Measurements from ENCODE around the gene VHLL.

Gene VHLL

GRCh38 chr1:156293098-156293434, 6.0 kb downstream of the VHLL start:
- no peak overlapping the region for H3K4me3 ChIP-seq (ENCODE audit: low read depth, low read length)
- in situ Hi-C loops (cut with HindIII; ENCODE audit: low sequenced_read_pairs), result no loop called here
- no peak for DNase-seq (ENCODE audit: low read depth)
- no peak for TF ChIP-seq CTCF (IDR thresholded peaks at IDR 0.05; ENCODE audit: low read depth, low read length, missing control alignments)

DNA sequence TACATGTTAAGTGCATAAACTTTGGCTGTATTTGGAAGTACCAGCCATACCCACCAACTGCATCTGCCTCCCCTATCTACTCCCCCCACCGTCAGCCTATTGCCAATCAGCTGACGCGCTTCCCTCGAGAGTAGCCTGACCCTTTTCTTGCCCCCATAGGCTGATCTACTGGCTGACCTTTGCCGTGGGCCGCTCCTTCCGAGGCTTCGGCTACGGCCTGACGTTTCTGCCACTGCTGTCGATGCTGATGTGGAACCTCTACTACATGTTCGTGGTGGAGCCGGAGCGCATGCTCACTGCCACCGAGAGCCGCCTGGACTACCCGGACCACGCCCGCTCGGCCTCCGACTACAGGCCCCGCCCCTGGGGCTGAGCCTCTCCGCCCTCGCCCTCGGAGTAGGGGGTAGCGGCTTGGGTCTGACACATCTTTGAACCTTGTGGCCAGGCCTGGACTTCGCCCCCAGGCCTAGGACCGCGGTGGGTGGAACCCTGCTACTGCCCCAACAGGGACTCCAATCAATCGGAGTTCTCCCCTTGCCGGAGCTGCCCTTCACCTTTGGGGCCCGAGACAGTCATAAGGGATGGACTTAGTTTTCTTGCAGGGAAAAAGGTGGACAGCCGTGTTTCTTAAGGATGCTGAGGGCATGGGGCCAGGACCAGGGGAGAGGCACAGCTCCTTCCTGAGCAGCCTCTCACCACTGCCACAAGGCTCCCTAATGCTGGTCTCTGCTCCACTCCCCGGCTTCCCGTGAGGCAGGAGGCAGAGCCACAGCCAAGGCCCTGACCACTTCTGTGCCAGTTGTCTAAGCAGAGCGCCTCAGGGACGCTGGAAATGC, 7.7 kb downstream of the VHLL start:
- H3K4me3 ChIP-seq (ENCODE audit: low read depth, low read length), result peak overlapping the region; percentile 55
- DNase-seq (ENCODE audit: low read depth), result peak; percentile 35
- in situ Hi-C loops (cut with HindIII; ENCODE audit: low sequenced_read_pairs), result no loop called here

DNA sequence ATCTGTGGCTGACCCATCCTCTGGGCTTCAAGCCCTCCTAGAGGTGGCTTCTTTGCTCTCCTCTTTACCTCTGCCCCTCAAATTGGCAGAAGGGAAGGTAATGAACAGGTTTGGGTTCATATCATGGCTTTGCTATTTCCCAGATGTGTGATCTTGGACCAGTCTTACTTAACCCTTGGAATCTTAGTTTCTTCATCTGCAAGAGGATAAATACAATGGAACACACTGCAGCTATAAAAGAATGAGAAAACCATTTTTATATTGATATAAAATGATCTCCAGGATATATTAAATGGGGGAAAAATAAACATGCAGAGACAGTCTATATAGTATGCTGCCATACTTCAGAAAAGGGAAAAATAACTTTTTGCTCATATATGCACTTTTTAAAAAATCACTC, 9.2 kb downstream of the VHLL start:
- DNase-seq (ENCODE audit: low read depth), result no peak
- no peak overlapping the region for H3K4me3 ChIP-seq (ENCODE audit: low read depth, low read length)
- in situ Hi-C loops (cut with HindIII; ENCODE audit: low sequenced_read_pairs), result no loop called here
- TF ChIP-seq CTCF (IDR thresholded peaks at IDR 0.05; ENCODE audit: low read depth, low read length, missing control alignments), result no peak

More for the DNA sequence above, 7.7 kb downstream of the VHLL start:
- TF ChIP-seq CTCF (IDR thresholded peaks at IDR 0.05; ENCODE audit: low read depth, low read length, missing control alignments), result no peak

DNA sequence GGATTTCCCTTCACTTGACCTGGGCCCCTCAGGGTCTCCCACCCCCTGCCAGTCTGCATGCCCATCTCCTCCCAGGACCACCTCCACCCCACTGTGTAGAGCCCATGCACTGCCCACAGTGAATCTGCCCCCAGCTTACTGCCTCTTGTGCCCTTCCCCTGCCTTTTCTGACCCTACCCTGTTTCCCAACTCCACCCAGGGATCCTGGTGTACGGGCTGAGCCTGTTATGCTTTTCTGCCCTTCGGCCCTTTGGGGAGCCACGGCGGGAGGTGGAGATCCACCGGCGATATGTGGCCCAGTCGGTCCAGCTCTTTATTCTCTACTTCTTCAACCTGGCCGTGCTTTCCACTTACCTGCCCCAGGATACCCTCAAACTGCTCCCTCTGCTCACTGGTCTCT, 13.0 kb downstream of the VHLL start:
- no peak overlapping the region for H3K4me3 ChIP-seq (ENCODE audit: low read depth, low read length)
- in situ Hi-C loops (cut with HindIII; ENCODE audit: low sequenced_read_pairs), result no loop called here
- TF ChIP-seq CTCF (IDR thresholded peaks at IDR 0.05; ENCODE audit: low read depth, low read length, missing control alignments), result no peak

GRCh38 chr1:156285437-156285836, 13.7 kb downstream of the VHLL start:
- DNase-seq (ENCODE audit: low read depth), result no peak
- no peak overlapping the region for H3K4me3 ChIP-seq (ENCODE audit: low read depth, low read length)
- in situ Hi-C loops (cut with HindIII; ENCODE audit: low sequenced_read_pairs), result no loop called here

More for the DNA sequence above, 13.0 kb downstream of the VHLL start:
- DNase-seq (ENCODE audit: low read depth), result no peak

GRCh38 chr1:156284757-156285156, 14.3 kb downstream of the VHLL start:
- H3K4me3 ChIP-seq (ENCODE audit: low read depth, low read length), result no peak overlapping the region
- DNase-seq (ENCODE audit: low read depth), result no peak
- in situ Hi-C loops (cut with HindIII; ENCODE audit: low sequenced_read_pairs), result loop anchor here (5.0 kb wide), 1 partner anchor 147 kb away; no protein-coding TSS in a partner anchor
- TF ChIP-seq CTCF (IDR thresholded peaks at IDR 0.05; ENCODE audit: low read depth, low read length, missing control alignments), result no peak

More at GRCh38 chr1:156285437-156285836, 13.7 kb downstream of the VHLL start:
- no peak for TF ChIP-seq CTCF (IDR thresholded peaks at IDR 0.05; ENCODE audit: low read depth, low read length, missing control alignments)

Data from astrocyte of the cerebellum (primary cell).